ENCODE measurements around the gene CDK19.

The CDK19 gene

DNA sequence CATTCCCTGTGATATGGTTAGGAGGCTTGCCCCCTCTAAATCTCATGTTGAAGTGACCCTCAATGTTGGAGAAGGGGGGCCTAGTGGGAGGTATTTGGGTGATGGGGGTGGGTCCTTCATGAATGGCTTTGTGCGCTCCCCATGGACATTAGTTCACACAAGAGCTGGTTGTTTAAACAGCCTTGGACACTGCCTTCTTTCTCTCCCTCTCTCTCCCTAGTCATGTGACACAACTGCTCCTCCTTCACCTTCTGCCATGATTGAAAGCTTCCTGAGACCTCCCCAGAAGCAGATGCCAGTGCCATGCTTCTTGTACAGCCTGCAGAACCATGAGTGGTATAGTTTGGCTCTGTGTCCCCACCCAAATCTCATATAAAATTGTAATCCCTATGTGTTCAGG, 221.6 kb downstream of the CDK19 start:
- H3K79me1 ChIP-seq (replicated peaks; ENCODE audit: low read length, poor library complexity, severe bottlenecking): no peaks in the 10 kb centered on the region
- H2BK5ac ChIP-seq (ENCODE audit: low read depth, low read length, poor library complexity, severe bottlenecking): no peak overlapping the region
- H3K9ac ChIP-seq (ENCODE audit: low read length): no peak overlapping the region
- no peak for DNase-seq
- H3K4me3 ChIP-seq (ENCODE audit: insufficient read depth in 1 of 2, low read depth in 1 of 2, low read length in 2 of 2): no peak overlapping the region
- no peak overlapping the region for H3K4ac ChIP-seq (ENCODE audit: low read depth in 1 of 2, low read length in 2 of 2)
- H2AFZ ChIP-seq (ENCODE audit: low read depth, low read length): no peak overlapping the region
- H3K18ac ChIP-seq (ENCODE audit: low read depth in 1 of 2, low read length in 2 of 2): no peak overlapping the region
- H4K8ac ChIP-seq (ENCODE audit: low read length): no peak overlapping the region
- WGBS: 100% methylated on average over 1 of the region's 1 CpG
- H3K27me3 ChIP-seq (ENCODE audit: control insufficient read depth in 1 of 2, insufficient read depth in 1 of 2, low read length in 2 of 2): no peaks in the 10 kb centered on the region
- H2BK12ac ChIP-seq (ENCODE audit: low read length in 2 of 2): no peak overlapping the region
- no peaks in the 10 kb centered on the region for H3K9me3 ChIP-seq (ENCODE audit: control insufficient read depth, low read length)
- H3K23ac ChIP-seq (ENCODE audit: low read length in 2 of 2): no peak overlapping the region
- no peak overlapping the region for H3K27ac ChIP-seq (ENCODE audit: low read length, poor library complexity, severe bottlenecking)
- H2BK120ac ChIP-seq (ENCODE audit: low read depth, low read length): no peak overlapping the region
- H2BK15ac ChIP-seq (ENCODE audit: low read depth, poor library complexity, severe bottlenecking): no peak overlapping the region
- peaks cover 2% of the 10 kb centered on the region for H3K4me1 ChIP-seq (ENCODE audit: control insufficient read depth, insufficient read depth, low read depth, low read length)
- no peak overlapping the region for H3K14ac ChIP-seq (ENCODE audit: low read length in 2 of 2)
- H2AK5ac ChIP-seq (ENCODE audit: low read length, severe bottlenecking): no peak overlapping the region
- H3K4me2 ChIP-seq (ENCODE audit: low read length, poor library complexity, severe bottlenecking): no peak overlapping the region
- no peak overlapping the region for H4K91ac ChIP-seq (ENCODE audit: low read length)
- no peaks in the 10 kb centered on the region for H3K36me3 ChIP-seq (ENCODE audit: control insufficient read depth in 1 of 2, insufficient read depth in 2 of 2, low read depth in 1 of 2, low read length in 2 of 2)

DNA sequence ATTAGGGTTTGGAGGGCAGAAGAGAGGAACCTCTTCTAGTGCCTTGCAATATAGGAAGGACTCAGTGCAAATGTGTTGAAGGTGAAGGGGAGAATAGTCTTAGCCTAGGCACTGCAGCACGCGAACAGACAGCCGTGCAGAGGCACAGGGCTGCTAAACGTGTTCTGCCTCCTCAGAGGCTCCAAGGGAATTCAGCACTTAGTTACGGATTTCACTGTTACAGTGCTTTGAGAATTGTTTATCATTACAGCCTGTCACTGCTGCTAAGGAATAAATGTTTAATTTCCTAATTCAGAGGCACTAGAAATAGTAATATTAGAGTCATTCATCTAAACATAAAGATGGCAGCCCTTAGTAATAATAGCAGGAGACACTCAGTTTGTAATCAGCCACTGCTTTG, 222.5 kb downstream of the CDK19 start:
- H3K9me3 ChIP-seq (ENCODE audit: control insufficient read depth, low read length): no peaks in the 10 kb centered on the region
- no peak overlapping the region for H2AK5ac ChIP-seq (ENCODE audit: low read length, severe bottlenecking)
- no peak overlapping the region for H2AFZ ChIP-seq (ENCODE audit: low read depth, low read length)
- peaks cover 2% of the 10 kb centered on the region for H3K4me1 ChIP-seq (ENCODE audit: control insufficient read depth, insufficient read depth, low read depth, low read length)
- H3K14ac ChIP-seq (ENCODE audit: low read length in 2 of 2): no peak overlapping the region
- no peak overlapping the region for H3K4me3 ChIP-seq (ENCODE audit: insufficient read depth in 1 of 2, low read depth in 1 of 2, low read length in 2 of 2)
- no peaks in the 10 kb centered on the region for H3K36me3 ChIP-seq (ENCODE audit: control insufficient read depth in 1 of 2, insufficient read depth in 2 of 2, low read depth in 1 of 2, low read length in 2 of 2)
- H2BK5ac ChIP-seq (ENCODE audit: low read depth, low read length, poor library complexity, severe bottlenecking): no peak overlapping the region
- H2BK15ac ChIP-seq (ENCODE audit: low read depth, poor library complexity, severe bottlenecking): no peak overlapping the region
- H3K27me3 ChIP-seq (ENCODE audit: control insufficient read depth in 1 of 2, insufficient read depth in 1 of 2, low read length in 2 of 2): no peaks in the 10 kb centered on the region
- DNase-seq: no peak
- H3K23ac ChIP-seq (ENCODE audit: low read length in 2 of 2): no peak overlapping the region
- 86% methylated on average over 4 of the region's 5 CpGs for WGBS
- H3K18ac ChIP-seq (ENCODE audit: low read depth in 1 of 2, low read length in 2 of 2): no peak overlapping the region
- no peak overlapping the region for H4K91ac ChIP-seq (ENCODE audit: low read length)
- no peak overlapping the region for H3K4ac ChIP-seq (ENCODE audit: low read depth in 1 of 2, low read length in 2 of 2)
- H4K8ac ChIP-seq (ENCODE audit: low read length): no peak overlapping the region
- H3K27ac ChIP-seq (ENCODE audit: low read length, poor library complexity, severe bottlenecking): no peak overlapping the region
- no peak overlapping the region for H3K9ac ChIP-seq (ENCODE audit: low read length)
- H2BK12ac ChIP-seq (ENCODE audit: low read length in 2 of 2): no peak overlapping the region
- H2BK120ac ChIP-seq (ENCODE audit: low read depth, low read length): no peak overlapping the region
- H3K79me1 ChIP-seq (replicated peaks; ENCODE audit: low read length, poor library complexity, severe bottlenecking): no peaks in the 10 kb centered on the region
- H3K4me2 ChIP-seq (ENCODE audit: low read length, poor library complexity, severe bottlenecking): no peak overlapping the region

DNA sequence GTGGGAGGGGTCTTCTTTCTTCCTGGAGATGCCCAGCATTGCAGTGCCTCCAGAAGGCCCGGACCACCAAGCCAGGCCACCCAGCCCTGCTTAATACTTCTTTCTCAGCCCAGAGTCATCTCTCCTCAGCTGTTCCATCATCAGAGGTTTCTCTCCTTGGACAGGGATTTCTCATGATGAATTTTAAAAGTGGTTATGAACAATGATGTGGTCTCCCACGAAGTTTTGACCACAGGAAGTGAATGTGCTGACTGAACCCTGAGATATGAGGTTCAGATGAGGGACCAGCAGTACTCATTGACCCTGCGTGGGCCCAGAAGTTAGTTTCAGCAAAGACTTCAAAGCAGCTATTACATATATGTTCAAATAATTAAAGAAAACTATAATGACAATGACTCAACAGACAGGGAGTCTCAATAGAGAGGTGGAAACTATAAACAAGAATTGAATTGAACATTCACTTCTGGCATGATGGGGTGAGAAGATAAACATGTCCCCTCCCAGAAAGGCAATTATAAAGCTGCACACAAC, 224.4 kb downstream of the CDK19 start:
- Histone ChIP-seq H3K9ac (ENCODE audit: low read length) (no peak overlapping the region), H3K4me2 (ENCODE audit: low read length, poor library complexity, severe bottlenecking) (no peak overlapping the region), H2BK5ac (ENCODE audit: low read depth, low read length, poor library complexity, severe bottlenecking) (no peak overlapping the region), H2AK5ac (ENCODE audit: low read length, severe bottlenecking) (no peak overlapping the region), H4K91ac (ENCODE audit: low read length) (no peak overlapping the region), H3K27ac (ENCODE audit: low read length, poor library complexity, severe bottlenecking) (no peak overlapping the region), H4K8ac (ENCODE audit: low read length) (no peak overlapping the region), H3K79me1 (replicated peaks; ENCODE audit: low read length, poor library complexity, severe bottlenecking) (no peaks in the 10 kb centered on the region), H3K27me3 (ENCODE audit: control insufficient read depth in 1 of 2, insufficient read depth in 1 of 2, low read length in 2 of 2) (no peaks in the 10 kb centered on the region), H3K18ac (ENCODE audit: low read depth in 1 of 2, low read length in 2 of 2) (no peak overlapping the region), H3K9me3 (ENCODE audit: control insufficient read depth, low read length) (no peaks in the 10 kb centered on the region), H2BK120ac (ENCODE audit: low read depth, low read length) (no peak overlapping the region), H3K4me1 (ENCODE audit: control insufficient read depth, insufficient read depth, low read depth, low read length) (peaks cover 2% of the 10 kb centered on the region), H2BK12ac (ENCODE audit: low read length in 2 of 2) (no peak overlapping the region), H3K4ac (ENCODE audit: low read depth in 1 of 2, low read length in 2 of 2) (no peak overlapping the region), H2AFZ (ENCODE audit: low read depth, low read length) (no peak overlapping the region), H3K23ac (ENCODE audit: low read length in 2 of 2) (no peak overlapping the region), H3K4me3 (ENCODE audit: insufficient read depth in 1 of 2, low read depth in 1 of 2, low read length in 2 of 2) (no peak overlapping the region), H3K14ac (ENCODE audit: low read length in 2 of 2) (no peak overlapping the region), H2BK15ac (ENCODE audit: low read depth, poor library complexity, severe bottlenecking) (no peak overlapping the region), H3K36me3 (ENCODE audit: control insufficient read depth in 1 of 2, insufficient read depth in 2 of 2, low read depth in 1 of 2, low read length in 2 of 2) (no peaks in the 10 kb centered on the region)
- 25% methylated on average over 1 of the region's 3 CpGs for WGBS
- no peak for DNase-seq

DNA sequence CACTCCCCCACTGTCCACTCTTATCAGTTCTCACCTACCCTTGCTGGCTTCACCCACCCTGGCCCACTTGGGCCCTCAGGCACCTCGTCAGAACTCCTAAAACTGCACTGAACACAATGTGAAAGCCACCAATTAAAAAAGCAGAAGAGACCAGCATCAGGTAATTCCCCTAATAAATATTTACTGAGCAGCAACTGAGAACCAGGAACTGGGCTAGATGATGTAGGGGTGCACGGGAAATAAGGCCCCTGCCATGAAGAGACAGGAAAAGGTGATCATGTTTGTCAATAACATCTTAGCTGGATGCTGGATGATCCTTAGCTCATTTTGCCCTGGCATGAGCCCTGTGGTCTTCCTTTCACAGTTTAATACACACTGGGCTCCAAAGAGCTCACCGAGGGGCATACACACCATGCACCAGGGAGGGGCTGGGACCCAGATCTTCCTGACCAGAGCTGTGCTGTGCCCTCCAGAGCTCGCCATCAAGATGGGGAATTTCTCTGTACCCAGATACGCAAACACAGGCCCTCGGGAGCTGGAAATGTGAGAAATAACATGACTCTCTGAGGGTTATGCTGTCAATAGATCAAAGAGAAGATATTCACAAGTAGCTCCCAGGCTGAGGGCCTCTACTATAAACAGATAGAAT, 225.3 kb downstream of the CDK19 start:
- WGBS: 87% methylated on average over 6 of the region's 6 CpGs
- Histone ChIP-seq H2AK5ac (ENCODE audit: low read length, severe bottlenecking) (no peak overlapping the region), H3K14ac (ENCODE audit: low read length in 2 of 2) (no peak overlapping the region), H3K9me3 (ENCODE audit: control insufficient read depth, low read length) (no peaks in the 10 kb centered on the region), H3K4me1 (ENCODE audit: control insufficient read depth, insufficient read depth, low read depth, low read length) (peaks cover 2% of the 10 kb centered on the region), H3K79me1 (replicated peaks; ENCODE audit: low read length, poor library complexity, severe bottlenecking) (no peaks in the 10 kb centered on the region), H4K91ac (ENCODE audit: low read length) (no peak overlapping the region), H3K23ac (ENCODE audit: low read length in 2 of 2) (no peak overlapping the region), H3K4me2 (ENCODE audit: low read length, poor library complexity, severe bottlenecking) (no peak overlapping the region), H3K27me3 (ENCODE audit: control insufficient read depth in 1 of 2, insufficient read depth in 1 of 2, low read length in 2 of 2) (no peaks in the 10 kb centered on the region), H3K9ac (ENCODE audit: low read length) (no peak overlapping the region), H3K4me3 (ENCODE audit: insufficient read depth in 1 of 2, low read depth in 1 of 2, low read length in 2 of 2) (no peak overlapping the region), H2BK5ac (ENCODE audit: low read depth, low read length, poor library complexity, severe bottlenecking) (no peak overlapping the region), H2BK15ac (ENCODE audit: low read depth, poor library complexity, severe bottlenecking) (no peak overlapping the region), H3K4ac (ENCODE audit: low read depth in 1 of 2, low read length in 2 of 2) (no peak overlapping the region), H3K36me3 (ENCODE audit: control insufficient read depth in 1 of 2, insufficient read depth in 2 of 2, low read depth in 1 of 2, low read length in 2 of 2) (no peaks in the 10 kb centered on the region), H3K27ac (ENCODE audit: low read length, poor library complexity, severe bottlenecking) (no peak overlapping the region), H3K18ac (ENCODE audit: low read depth in 1 of 2, low read length in 2 of 2) (no peak overlapping the region), H4K8ac (ENCODE audit: low read length) (no peak overlapping the region), H2BK12ac (ENCODE audit: low read length in 2 of 2) (no peak overlapping the region), H2BK120ac (ENCODE audit: low read depth, low read length) (no peak overlapping the region), H2AFZ (ENCODE audit: low read depth, low read length) (no peak overlapping the region)
- DNase-seq: no peak
